Esophagus muscularis mucosa (tissue), 4 donors: ENCODE results near the gene TOR1AIP2. TPM values are rescaled to one million over a fixed set of nuclear protein-coding genes. Genes with fewer than 3 reads are reported as not detected.
"Not testable (repeated sequence)": the region's sequence is repeated elsewhere in the genome, so short reads cannot be mapped to it uniquely, and the experiment has no call there.

Experiments
- DNase-seq: peaks from one replicate; pipeline ENCODE4 v3.0.0-alpha.2; 2017; ENCODE audit errors: extremely low spot score
- H3K27ac ChIP-seq, 4 donors: fragments of 200-600 bp; sonication (generic); replicated peaks in 1 of 4; 1 replicate in 3 of 4; 2 replicates in 1 of 4; pipeline ENCODE4 v1.5.1; 2016 to 2019; ENCODE audit warnings: mild to moderate bottlenecking in 1 of 4
- H3K27me3 ChIP-seq, 4 donors: fragments of 200-600 bp; sonication (generic); one replicate each; pipeline versions ENCODE4 v1.5.1 to v1.6.0; 2016 to 2019
- H3K36me3 ChIP-seq, 4 donors: fragments of 200-600 bp; sonication (generic); one replicate each; pipeline ENCODE4 v1.5.1; 2016 to 2019
- H3K4me1 ChIP-seq, 4 donors: fragments of 200-600 bp; sonication (generic); one replicate each; pipeline ENCODE4 v1.5.1; 2016 to 2019
- H3K4me3 ChIP-seq, 4 donors: fragments of 200-600 bp; sonication (generic); 1 replicate in 2 of 4; 2 replicates in 2 of 4; pipeline ENCODE4 v1.5.1; 2016 to 2019; ENCODE audit warnings: mild to moderate bottlenecking in 4 of 4, moderate library complexity in 1 of 4
- H3K9me3 ChIP-seq, 4 donors: fragments of 200-600 bp; sonication (generic); 1 replicate in 3 of 4; 2 replicates in 1 of 4; pipeline ENCODE4 v1.5.1; 2016 to 2019
- EP300 ChIP-seq: sonication (generic); formaldehyde crosslinking; IDR thresholded peaks from one replicate; pipeline ENCODE4 v1.6.1; 2017; ENCODE audit warnings: antibody characterized with exemption
- POLR2A ChIP-seq: fragments of 450-650 bp; IDR thresholded peaks from one replicate; pipeline ENCODE4 v1.6.1; 2017; ENCODE audit warnings: antibody characterized with exemption, moderate library complexity, mild to moderate bottlenecking, low read depth
- POLR2AphosphoS5 ChIP-seq, 2 donors: sonication (generic); formaldehyde crosslinking; IDR thresholded peaks; one replicate each; pipeline ENCODE4 v1.6.1; 2017; ENCODE audit warnings: antibody characterized with exemption in 2 of 2
- WGBS: methylation state at CpG from one replicate; pipeline ENCODE4 v1.1.5; 2018; 5-methylcytosine and 5-hydroxymethylcytosine counted together
- intact Hi-C: fragments of 100-400 bp; cut with DNase I; formaldehyde crosslinking; loops from one replicate; pipeline ENCODE4 v1.15.1; 2023
- total RNA-seq, 4 donors: library from RNA; depleted of rRNA; stranded (reverse); fragments of >200 nt; gene quantifications; one replicate each; pipeline versions ENCODE4 v1.1.0 to v1.2.1, GENCODE V29; 2016
- TF ChIP-seq, protein P1 (sequence below), 3 experiments: fragments of 200-600 bp in 2 of 3; fragments of 450-650 bp in 1 of 3; sonication (generic) in 2 of 3; IDR thresholded peaks; one replicate each; pipeline ENCODE4 v1.5.1; 2017 to 2019; ENCODE audit warnings: antibody characterized with exemption in 3 of 3, mild to moderate bottlenecking in 2 of 3, moderate library complexity in 1 of 3

TOR1AIP2 gene
- total RNA-seq, 4 donors from 2014 or later = 42.8 to 71.1 (median 47.0) TPM

DNA sequence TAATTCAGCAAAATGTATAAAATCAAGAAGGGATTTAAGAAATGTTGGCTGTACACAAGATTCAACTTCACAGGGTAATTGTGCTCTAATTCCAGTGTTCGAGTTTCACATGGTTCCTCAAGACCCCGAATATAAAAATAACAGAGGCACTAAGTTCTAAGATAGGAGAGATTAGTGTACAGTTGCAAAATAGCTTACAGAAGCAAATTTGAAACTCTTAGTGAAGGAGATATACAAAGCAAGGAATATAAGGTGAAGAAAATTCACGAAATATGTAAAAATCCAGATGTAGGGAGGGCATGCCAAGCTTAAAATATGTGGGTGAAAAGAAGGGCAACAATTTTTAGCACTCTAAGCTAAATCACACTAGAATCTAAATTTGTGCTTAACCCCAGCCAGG is 29.4 kb downstream of the TOR1AIP2 start:
- no peak for DNase-seq
- no peaks in the 10 kb centered on the region for H3K4me1 ChIP-seq
- no peaks in the 10 kb centered on the region for H3K9me3 ChIP-seq
- peaks cover 47 to 83% (median 65%) of the 10 kb centered on the region in 4 donors for H3K36me3 ChIP-seq
- TF ChIP-seq EP300 = no peak
- TF ChIP-seq, protein P1, sequence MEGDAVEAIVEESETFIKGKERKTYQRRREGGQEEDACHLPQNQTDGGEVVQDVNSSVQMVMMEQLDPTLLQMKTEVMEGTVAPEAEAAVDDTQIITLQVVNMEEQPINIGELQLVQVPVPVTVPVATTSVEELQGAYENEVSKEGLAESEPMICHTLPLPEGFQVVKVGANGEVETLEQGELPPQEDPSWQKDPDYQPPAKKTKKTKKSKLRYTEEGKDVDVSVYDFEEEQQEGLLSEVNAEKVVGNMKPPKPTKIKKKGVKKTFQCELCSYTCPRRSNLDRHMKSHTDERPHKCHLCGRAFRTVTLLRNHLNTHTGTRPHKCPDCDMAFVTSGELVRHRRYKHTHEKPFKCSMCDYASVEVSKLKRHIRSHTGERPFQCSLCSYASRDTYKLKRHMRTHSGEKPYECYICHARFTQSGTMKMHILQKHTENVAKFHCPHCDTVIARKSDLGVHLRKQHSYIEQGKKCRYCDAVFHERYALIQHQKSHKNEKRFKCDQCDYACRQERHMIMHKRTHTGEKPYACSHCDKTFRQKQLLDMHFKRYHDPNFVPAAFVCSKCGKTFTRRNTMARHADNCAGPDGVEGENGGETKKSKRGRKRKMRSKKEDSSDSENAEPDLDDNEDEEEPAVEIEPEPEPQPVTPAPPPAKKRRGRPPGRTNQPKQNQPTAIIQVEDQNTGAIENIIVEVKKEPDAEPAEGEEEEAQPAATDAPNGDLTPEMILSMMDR (IDR thresholded peaks at IDR 0.05) = no peak
- TF ChIP-seq POLR2AphosphoS5 (IDR thresholded peaks at IDR 0.05) = no peak
- no peak for TF ChIP-seq POLR2A
- intact Hi-C loops = no loop called here
- H3K4me3 ChIP-seq = no peak overlapping the region
- H3K27ac ChIP-seq = no peak overlapping the region
- no peaks in the 10 kb centered on the region for H3K27me3 ChIP-seq
- 93% methylated on average over 3 of the region's 3 CpGs for WGBS

DNA sequence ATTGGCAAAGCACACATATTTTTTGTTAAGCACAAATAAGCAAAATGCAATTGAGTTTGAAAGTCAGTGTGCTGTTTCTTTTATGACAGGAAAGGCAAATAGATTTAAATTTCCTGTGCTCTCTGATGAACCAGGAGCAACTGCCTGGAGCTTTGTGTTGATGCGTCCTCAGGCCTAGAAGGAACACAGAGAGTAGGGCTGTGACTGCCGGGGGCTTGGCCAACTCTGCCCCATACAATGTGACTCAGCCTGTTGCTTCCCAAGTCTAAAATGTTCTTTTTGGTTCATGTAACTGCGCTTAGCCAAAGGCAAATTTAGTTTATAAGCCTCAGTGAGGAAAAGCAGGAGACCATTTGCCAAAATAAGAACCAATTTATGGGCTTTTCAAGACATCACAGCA is 37.5 kb downstream of the TOR1AIP2 start:
- Histone ChIP-seq H3K36me3 (peaks cover 4 to 50% (median 29%) of the 10 kb centered on the region in 4 donors), H3K27me3 (no peaks in the 10 kb centered on the region), H3K9me3 (no peaks in the 10 kb centered on the region), H3K27ac (no peak overlapping the region), H3K4me1 (no peaks in the 10 kb centered on the region), H3K4me3 (no peak overlapping the region)
- DNase-seq = peak; percentile 17
- TF ChIP-seq POLR2AphosphoS5 (IDR thresholded peaks at IDR 0.05) (no peak), POLR2A (no peak), EP300 (no peak)
- TF ChIP-seq, protein P1 (IDR thresholded peaks at IDR 0.05) = no peak
- 94% methylated on average over 3 of the region's 3 CpGs for WGBS
- intact Hi-C loops = no loop called here

DNA sequence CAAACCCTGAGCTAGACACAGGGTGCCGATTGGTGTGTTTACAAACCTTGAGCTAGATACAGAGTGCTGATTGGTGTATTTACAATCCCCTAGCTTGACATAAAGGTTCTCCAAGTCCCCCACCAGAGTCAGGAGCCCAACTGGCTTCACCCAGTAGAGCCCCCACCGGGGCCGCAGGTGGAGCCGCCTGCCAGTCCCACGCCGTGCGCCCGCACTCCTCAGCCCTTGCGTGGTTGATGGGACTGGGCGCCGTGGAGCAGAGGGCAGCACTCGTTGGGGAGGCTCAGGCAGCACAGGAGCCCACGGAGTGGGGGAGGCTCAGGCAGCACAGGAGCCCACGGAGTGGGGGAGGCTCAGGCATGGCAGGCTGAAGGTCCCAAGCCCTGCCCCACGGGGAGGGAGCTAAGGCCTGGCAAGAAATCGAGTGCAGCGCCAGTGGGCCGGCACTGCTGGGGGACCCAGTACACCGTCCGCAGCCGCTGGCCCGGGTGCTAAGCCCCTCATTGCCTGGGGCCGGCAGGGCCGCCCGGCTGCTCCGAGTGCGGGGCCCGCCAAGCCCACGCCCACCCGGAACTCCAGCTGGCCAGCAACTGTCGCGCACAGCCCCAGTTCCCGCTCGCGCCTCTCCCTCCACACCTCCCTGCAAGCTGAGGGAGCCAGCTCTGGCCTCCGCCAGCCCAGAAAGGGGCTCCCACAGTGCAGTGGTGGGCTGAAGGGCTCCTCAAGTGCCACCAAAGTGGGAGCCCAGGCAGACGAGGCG is 40.7 kb downstream of the TOR1AIP2 start:
- H3K4me3 ChIP-seq, intact Hi-C loops, H3K9me3 ChIP-seq, H3K27ac ChIP-seq, H3K4me1 ChIP-seq, H3K27me3 ChIP-seq: not testable (repeated sequence)
- DNase-seq = peak; percentile 47
- WGBS = 97% methylated on average over 19 of the region's 38 CpGs
- H3K36me3 ChIP-seq = peaks cover 4 to 29% (median 20%) of the 10 kb centered on the region in 4 donors

DNA sequence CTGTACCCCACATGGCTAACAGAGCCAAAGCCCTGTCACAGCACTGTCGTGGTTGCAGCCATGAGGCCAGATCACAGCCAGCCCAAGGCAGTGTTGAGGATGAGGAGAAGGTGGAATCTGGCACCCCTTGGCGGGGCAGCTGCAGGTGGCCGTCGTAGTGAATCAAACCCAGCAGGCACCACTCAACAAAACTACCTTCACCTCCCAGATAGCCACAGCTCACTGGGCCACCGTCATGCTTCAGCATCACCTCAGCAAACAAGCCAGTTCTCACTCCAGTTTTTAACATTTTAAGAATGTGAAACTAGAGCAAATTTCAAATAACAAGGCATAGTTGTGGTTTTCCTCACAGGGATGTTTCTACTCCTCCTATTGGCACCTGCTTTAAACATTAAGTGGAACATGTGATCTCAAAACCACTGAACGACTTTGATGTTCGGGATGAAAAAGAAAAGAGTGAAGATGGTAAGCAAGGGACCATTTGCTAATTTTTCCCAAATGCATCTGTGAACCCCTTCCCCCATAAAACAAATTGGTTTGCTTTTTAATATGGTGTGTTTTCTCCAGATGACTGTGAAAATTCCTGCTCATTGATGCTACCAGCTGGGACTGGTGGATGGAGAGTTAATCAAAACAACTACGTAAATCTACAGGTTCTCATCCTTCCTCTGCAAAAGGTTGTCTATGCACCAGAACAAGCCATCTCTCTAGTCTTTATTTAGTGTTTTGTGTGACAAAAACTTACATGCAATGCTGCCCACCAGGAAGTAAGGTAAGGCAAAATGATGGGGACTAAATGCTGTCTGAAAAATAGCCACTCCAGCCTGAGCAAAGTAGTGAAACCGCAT is 45.5 kb downstream of the TOR1AIP2 start:
- Histone ChIP-seq H3K27me3 (no peaks in the 10 kb centered on the region), H3K4me3 (no peak overlapping the region), H3K4me1 (no peaks in the 10 kb centered on the region), H3K36me3 (peaks cover 0 to 16% (median 10%) of the 10 kb centered on the region in 4 donors), H3K27ac (no peak overlapping the region), H3K9me3 (no peaks in the 10 kb centered on the region)
- no peak for TF ChIP-seq POLR2A
- no peak for TF ChIP-seq EP300
- TF ChIP-seq, protein P1 (IDR thresholded peaks at IDR 0.05) = no peak
- no peak for TF ChIP-seq POLR2AphosphoS5 (IDR thresholded peaks at IDR 0.05)
- DNase-seq = peak; percentile 89
- WGBS = 74% methylated on average over 6 of the region's 9 CpGs
- intact Hi-C loops = no loop called here

DNA sequence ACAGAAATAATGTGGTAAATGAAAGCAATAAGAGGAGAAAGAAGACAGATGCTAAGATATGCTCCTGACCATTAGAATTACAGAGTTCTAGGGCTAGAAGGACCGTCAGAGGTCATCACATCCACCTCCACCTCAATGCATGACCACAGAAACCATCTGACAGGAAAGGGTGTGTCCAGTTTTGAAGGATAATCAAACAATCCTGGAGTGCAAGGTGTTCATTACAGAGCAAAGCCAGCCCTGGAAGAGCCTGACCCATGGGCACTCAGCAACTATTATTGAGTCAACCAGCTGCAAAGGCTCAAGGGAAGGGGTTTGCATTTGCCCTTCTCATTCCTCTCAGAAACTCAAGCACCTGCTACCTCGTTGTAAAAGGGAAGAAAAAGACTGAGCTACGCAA is 46.4 kb downstream of the TOR1AIP2 start:
- H3K36me3 ChIP-seq = peaks cover 0 to 7% (median 5%) of the 10 kb centered on the region in 4 donors
- H3K27me3 ChIP-seq = no peaks in the 10 kb centered on the region
- H3K9me3 ChIP-seq = no peaks in the 10 kb centered on the region
- H3K4me1 ChIP-seq = no peaks in the 10 kb centered on the region
- TF ChIP-seq POLR2AphosphoS5 (IDR thresholded peaks at IDR 0.05) (no peak), EP300 (no peak), POLR2A (no peak)
- TF ChIP-seq, protein P1 (IDR thresholded peaks at IDR 0.05) = no peak
- WGBS = 80% methylated on average over 3 of the region's 3 CpGs
- no peak overlapping the region for H3K27ac ChIP-seq
- intact Hi-C loops = no loop called here
- H3K4me3 ChIP-seq = no peak overlapping the region
- DNase-seq = no peak
